GM19023 (cell line): ENCODE data around the gene GRK1.

ENCODE experiments used
- ATAC-seq: cut with Tn5 transposase; IDR thresholded peaks from one replicate; pipeline ENCODE4 v1.9.1; 2021; ENCODE audit warnings: mild to moderate bottlenecking, moderate library complexity; ENCODE audit not compliant: unreplicated experiment

GRK1 gene

GRCh38 chr13:113769881-113770280 is 102.9 kb downstream of the GRK1 start:
- no peak for ATAC-seq

- ATAC-seq = no peak
These were observed 103.4 kb downstream of the GRK1 start for GRCh38 chr13:113770441-113770840.

DNA sequence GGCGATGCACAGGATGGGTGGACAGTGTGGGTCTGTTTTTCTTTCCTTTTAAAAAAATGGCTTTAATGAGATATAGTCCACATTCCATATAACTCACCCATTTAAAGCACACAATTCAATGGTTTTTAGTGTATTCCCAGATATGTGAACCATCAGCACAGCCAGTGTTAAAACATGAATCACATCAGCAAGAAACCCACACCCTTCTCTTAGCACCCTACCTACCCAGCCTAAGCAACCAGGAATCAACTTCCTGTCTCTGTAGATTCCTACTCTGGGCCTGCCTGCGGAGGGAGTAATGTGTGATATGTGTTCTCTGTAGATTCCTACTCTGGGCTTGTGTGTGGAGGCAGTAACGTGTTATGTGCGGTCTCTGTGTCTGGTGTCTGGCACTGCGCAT is 103.9 kb downstream of the GRK1 start:
- ATAC-seq = no peak

GRCh38 chr13:113771709-113772331 is 104.8 kb downstream of the GRK1 start:
- no peak for ATAC-seq

DNA sequence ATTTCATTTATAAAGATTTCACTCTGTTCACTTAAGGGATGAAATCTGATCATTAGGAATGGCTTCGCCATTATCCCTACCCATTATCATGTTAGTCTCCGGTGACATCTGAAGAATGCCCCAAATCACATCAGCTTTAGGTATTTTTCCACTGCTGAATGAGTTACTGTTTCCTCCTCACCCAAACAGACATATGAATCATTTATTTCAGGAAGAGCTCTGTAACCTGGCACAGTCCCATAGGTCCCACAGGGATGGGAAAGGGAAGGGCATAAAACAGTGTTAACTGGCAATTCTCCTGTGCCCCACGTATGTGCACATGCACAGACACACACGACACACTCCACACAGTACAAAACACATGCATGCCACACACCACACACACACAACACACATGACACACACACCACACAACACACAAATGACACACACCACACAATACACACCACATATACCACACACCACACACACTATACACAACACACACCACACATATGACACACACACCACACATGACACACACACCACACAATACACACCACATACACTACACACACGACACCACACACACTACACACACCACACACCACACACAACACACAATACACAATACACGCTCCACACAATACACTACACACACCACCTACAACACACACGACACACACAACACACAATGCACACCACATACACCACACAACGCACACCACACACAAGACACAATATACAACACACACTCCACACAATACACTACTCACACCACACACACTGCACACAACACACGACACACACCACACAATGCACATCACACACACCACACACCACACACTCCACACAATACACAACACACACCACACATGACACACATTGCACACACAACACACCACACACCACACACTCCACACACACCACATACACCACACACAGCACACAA is 107.4 kb downstream of the GRK1 start:
- no peak for ATAC-seq

GRCh38 chr13:113775451-113776145 is 108.6 kb downstream of the GRK1 start:
- ATAC-seq = no peak

DNA sequence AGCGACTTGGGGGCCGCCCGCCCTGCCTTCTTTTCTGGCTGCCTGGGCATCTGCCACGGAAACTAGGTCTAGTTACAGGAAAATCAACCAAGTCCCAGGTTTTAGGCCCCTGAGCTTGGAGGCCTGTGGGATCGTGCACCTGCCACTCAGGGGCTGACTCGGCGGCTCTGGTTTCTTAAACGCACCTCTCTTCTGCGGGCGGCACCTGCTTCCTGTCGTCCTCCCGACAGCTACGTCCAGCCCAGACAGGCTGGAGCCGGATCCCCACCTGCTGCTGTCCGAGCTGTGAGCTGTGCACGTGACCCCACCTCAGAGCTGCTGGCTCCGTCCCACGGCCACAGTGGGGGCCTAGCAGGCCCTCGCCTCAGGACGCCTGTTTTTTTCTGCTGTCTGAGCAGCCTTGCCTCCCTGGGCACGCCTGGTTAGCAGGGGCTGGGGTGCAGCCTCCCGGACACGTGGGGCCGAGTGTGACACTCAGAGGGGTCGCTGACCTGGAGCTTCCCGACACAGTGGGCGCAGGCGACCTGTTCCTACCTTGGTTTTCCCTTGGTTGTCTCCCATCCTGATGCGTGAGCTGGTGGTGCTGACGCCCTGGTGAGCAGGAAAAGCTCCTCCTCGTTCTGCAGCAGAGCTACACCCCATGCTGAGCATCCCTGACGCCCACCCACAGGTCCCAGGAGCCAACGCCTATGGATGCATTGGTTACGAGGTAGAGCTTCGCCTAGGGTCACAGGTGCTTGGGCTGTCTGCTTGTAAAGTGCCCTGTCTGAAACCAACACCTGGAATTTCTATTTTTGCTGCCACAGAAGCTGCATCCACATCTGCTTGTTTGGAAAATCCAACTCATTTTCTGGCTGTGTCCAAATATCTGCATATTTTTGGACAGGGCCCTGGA is 109.5 kb downstream of the GRK1 start:
- ATAC-seq = no peak

GRCh38 chr13:113777311-113778260 is 110.6 kb downstream of the GRK1 start:
- ATAC-seq = no peak

- no peak for ATAC-seq
These were observed 114.6 kb downstream of the GRK1 start for GRCh38 chr13:113781571-113781970.

- ATAC-seq = no peak
These were observed 115.5 kb downstream of the GRK1 start for GRCh38 chr13:113782472-113782871.

GRCh38 chr13:113783200-113783881 is 116.3 kb downstream of the GRK1 start:
- ATAC-seq = no peak

DNA sequence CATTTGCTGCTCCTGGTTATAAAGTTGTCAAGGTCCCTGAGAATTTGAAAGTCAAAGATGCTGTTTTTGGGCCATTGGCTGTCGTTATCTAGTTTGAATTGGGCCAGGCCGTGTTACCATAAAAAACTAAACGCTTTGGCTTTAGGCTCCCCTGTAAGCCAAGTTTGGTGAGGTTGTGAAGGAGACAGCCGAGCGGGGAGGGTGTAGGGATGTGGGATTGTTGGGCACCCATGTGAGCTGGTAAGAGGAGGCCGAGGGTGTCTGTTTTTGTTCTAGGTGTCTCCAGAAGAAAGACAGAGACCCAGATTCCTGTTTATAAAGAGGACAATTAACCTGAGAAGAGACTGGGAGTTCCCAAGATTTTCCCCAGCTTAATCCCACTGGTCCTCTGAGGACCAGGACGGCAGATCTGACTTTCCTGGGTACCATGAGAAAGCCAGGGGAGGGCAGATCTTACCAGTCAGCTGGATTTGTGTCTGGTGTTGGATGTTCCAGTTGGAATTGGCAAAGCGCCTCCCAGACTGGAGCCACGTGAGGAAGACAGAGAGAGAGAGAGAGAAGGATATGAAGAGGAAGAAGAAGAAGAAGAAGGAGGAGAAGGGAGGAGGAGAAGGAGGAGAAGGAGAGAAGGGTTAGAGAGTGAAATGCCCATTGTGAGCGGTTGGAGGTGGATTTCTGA is 117.1 kb downstream of the GRK1 start:
- ATAC-seq = no peak

- ATAC-seq = no peak
These were observed 117.6 kb downstream of the GRK1 start for GRCh38 chr13:113784645-113785024.

- no peak for ATAC-seq
These were observed 118.3 kb downstream of the GRK1 start for GRCh38 chr13:113785051-113786010.

GRCh38 chr13:113786262-113786841 is 119.3 kb downstream of the GRK1 start:
- ATAC-seq = no peak
